GM12875 (cell line): ENCODE measurements around the gene NPIPB9.
"Not testable (repeated sequence)": the region's sequence is repeated elsewhere in the genome, so short reads cannot be mapped to it uniquely, and the experiment has no call there.

Source experiments
- H3K4me3 ChIP-seq: one replicate; pipeline ENCODE4 v1.5.1; 2011; ENCODE audit warnings: low read depth, low read length, control low read depth

Gene NPIPB9

DNA sequence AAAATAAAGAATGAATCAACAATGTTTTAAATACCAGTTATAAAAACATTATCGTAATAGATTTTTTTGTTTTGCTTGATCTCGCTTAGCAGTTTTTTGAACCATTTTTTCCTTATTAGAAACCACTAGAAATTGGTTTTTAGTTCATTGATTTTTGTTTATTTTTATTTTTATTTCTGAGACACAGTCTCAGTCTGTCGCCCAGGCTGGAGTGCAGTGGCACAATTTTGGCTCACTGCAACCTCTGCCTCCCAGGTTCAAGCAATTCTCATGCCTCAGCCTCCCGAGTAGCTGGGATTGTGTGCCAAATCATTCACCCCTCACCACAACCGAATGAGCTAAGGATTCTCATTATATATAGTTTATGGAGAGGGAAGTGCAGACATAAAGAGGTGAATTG lies at the start of gene NPIPB9:
TSS of gene NPIPB9 (plus strand) at position 301 of the 400 bp plus-strand sequence.
- H3K4me3 ChIP-seq = not testable (repeated sequence)

GRCh38 chr16:28704246-28704645 lies 47.3 kb upstream of the NPIPB9 start:
- not testable (repeated sequence) for H3K4me3 ChIP-seq

DNA sequence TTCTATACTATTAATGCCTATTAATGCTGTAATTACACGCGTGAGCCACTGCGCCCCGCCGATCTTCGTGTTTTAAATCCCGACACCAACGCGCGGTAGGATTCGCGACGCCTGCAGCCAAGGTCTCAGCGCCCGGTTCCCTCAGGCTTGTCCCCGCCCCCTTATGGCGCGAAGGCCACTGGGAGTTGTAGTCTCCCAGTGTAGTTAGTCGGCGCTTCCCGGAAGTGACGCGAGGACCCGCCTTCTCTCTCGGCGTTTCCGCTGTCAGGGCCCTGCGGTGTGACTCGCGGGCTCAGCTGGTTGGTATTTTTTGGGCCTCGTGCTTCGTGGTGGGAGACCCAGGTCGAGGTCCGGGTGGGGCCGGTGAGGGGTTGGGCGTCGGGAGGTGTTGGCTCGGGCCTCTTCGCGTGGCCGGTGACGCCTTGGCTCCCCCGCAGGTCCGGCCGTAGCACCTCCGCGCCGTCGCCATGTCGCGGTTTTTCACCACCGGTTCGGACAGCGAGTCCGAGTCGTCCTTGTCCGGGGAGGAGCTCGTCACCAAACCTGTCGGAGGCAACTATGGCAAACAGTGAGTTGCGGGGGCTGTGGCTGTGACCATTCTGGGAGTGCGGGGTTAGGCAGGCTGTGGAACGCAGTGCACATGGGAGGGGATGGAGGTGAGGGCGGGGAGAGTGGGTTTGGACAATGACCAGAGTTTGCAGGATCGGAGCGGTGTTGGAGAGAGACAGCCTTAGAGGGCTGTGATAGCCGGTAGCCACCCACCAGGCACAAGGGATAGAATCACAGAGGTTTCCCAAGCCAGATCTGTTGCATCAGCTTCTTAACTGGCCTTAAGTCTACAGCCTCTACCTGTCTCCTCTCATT lies 40.1 kb upstream of the NPIPB9 start, which contains the start of gene EIF3C:
TSS of gene EIF3C (plus strand) at position 245 of the 864 bp plus-strand sequence. CDS start at position 468, 223 bp downstream.
- H3K4me3 ChIP-seq = peak within 1 kb of the TSS; percentile 26

DNA sequence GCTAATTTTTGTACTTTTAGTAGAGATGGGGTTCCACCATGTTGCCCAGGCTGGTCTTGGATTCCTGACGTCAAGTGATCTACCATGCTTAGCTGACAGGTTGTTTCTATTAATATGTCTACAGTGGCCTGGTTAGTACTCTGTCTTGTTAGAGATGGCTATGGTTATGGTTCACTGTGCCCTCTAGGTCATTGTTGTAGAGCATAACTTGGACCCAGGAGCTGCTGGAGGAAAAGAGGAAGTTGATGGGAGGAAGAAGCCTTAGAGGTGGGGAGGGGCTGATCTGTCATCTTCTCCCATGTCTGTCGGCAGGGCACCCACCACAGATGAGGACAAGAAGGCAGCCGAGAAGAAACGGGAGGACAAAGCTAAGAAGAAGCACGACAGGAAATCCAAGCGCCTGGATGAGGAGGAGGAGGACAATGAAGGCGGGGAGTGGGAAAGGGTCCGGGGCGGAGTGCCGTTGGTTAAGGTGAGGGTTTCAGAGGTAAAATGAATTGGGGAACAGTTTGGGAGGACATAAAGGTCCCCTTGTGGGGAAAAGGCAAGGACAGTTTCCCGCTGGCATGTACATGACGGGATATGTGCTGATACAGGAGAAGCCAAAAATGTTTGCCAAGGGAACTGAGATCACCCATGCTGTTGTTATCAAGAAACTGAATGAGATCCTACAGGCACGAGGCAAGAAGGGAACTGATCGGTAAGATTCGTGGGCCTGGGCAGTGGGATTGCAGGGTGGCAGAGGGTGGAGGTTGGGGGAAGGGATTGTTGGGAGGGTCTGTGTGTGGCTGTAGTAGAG lies 28.5 kb upstream of the NPIPB9 start:
- not testable (repeated sequence) for H3K4me3 ChIP-seq

DNA sequence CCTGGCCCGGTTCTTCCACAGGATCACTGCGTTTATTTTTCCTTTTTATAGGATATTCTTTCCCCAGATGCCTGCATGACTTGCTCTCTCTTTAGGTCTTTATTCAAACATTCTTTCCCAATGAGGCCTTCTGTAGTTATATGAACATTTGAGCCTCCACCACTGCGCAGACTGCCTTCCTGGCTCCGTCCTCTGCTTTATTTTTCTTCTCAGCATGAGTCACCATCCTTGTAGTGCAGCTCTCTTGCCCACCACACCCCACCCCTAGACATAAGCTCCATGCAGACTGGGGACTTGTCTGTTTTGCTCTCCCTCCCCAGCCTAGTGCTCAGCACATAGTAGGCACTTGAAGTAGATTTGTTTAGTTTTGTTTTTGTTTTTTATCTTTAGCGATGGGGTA lies 20.3 kb upstream of the NPIPB9 start:
- H3K4me3 ChIP-seq = not testable (repeated sequence)

GRCh38 chr16:28732455-28733124 lies 19.0 kb upstream of the NPIPB9 start:
- H3K4me3 ChIP-seq = not testable (repeated sequence)

GRCh38 chr16:28739787-28740186 lies 11.8 kb upstream of the NPIPB9 start:
- not testable (repeated sequence) for H3K4me3 ChIP-seq

DNA sequence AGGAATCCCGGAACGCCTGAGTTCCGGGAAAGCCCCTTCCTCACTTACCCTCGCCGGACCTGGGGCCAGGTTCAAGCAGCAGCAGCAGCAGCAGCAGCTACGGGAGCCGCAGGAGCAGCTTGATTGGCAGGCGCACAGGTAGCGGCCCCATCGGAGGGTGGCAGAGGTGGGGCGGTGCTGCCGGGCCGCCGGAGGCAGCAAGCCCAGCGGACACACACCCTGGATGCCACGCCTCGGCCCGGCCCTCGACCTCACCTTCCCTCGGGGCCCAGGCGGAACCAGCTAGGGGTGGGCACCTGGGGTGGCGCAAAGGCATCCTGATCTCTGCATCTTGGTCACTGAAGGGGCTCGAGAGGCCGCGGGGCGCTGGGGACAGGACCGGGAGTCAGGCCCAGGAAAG lies 11.0 kb upstream of the NPIPB9 start:
- not testable (repeated sequence) for H3K4me3 ChIP-seq

DNA sequence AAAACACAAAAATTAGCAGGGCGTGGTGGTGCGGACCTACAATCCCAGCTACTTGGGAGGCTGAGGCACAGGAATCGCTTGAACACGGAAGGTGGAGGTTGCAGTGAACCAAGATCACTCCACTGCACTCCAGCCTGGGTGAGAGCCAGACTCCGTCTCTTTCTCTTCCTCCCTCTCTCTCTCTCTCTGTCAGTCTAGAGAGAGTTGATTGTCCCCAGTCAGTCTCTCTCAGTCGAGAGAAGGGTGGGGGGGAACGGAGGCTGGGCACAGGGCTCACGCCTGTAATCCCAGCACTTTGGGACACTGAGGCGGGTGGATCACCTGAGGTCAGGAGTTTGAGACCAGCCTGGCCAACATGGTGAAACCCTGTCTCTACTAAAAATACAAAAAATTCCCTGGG lies 10.3 kb upstream of the NPIPB9 start:
- not testable (repeated sequence) for H3K4me3 ChIP-seq

GRCh38 chr16:28746618-28747350 lies 4.8 kb upstream of the NPIPB9 start:
- not testable (repeated sequence) for H3K4me3 ChIP-seq

DNA sequence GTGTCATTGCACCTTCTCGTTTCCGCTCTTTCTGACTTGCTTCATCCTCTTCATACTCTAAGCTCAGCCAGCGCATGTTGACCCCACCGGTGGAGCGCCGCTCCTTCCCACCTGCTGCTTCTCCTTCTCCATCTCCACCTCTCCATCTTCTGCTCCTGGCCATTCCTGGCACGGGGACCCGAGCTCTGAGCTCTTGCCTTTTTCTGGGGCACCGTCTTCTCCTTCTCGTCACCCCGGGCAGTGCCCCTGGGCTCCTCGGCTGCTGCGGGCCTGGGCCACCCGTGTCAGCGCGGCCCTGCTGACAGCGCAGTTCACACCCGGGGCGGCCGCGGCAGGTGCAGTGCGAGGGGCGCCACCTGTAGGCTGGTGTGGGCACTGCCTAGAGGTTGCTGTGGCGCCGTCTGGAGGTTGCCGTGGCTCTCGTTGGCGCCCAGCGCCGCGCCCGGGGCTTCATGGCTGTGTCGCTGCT lies 1.6 kb upstream of the NPIPB9 start:
- not testable (repeated sequence) for H3K4me3 ChIP-seq

- H3K4me3 ChIP-seq = not testable (repeated sequence)
These were observed 1.0 kb upstream of the NPIPB9 start for GRCh38 chr16:28750469-28751067.

- H3K4me3 ChIP-seq = not testable (repeated sequence)
These were observed 30.1 kb downstream of the NPIPB9 start for GRCh38 chr16:28781697-28782096.

DNA sequence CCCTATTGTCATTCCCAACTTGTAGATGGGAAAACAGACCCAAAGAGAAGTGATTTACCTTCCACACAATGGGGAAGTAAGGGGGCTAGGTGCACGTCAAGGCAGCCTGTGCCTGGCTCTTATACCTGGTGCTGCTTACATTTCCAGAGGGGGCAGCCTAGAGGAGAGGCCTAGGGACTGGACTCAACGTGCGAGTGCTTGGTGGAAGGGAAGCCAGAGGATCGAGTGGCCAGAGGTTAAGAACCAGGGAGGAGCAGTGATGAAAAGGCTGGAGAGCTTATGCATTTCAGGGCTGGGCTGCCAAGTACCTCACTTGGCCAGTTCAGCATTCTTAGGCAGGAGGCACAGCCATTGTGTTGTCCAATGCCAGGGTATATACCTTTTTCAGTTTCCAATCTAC lies 30.8 kb downstream of the NPIPB9 start:
- H3K4me3 ChIP-seq = not testable (repeated sequence)
